Smooth muscle cell (in vitro differentiated cells): ENCODE measurements around the gene MYOD1. TPM values are rescaled to one million over a fixed set of nuclear protein-coding genes. Genes with fewer than 3 reads are reported as not detected.

Experiments used
- DNase-seq: peaks from one replicate; lab custom pipeline; 2025; ENCODE audit not compliant: unreplicated experiment; lab: John Stamatoyannopoulos, UW
- H2AFZ ChIP-seq: fragments of 200-600 bp; sonication (generic); 2 replicates; pipeline ENCODE4 v1.6.0; 2016; ENCODE audit warnings: antibody characterized with exemption, low read depth, mild to moderate bottlenecking
- H3F3A ChIP-seq: fragments of 200-600 bp; sonication (generic); 2 replicates; pipeline ENCODE4 v1.6.0; 2017; ENCODE audit warnings: antibody characterized with exemption, low read depth
- H3K27ac ChIP-seq: fragments of 200-600 bp; sonication (generic); 2 replicates; pipeline ENCODE4 v1.5.1; 2016; ENCODE audit warnings: low read depth, mild to moderate bottlenecking
- H3K27me3 ChIP-seq: fragments of 200-600 bp; sonication (generic); 2 replicates; pipeline ENCODE4 v1.6.1; 2016; ENCODE audit warnings: low read depth, mild to moderate bottlenecking
- H3K36me3 ChIP-seq: fragments of 200-600 bp; sonication (generic); 2 replicates; pipeline ENCODE4 v1.5.1; 2016; ENCODE audit warnings: low read depth
- H3K4me1 ChIP-seq: fragments of 200-600 bp; sonication (generic); 2 replicates; pipeline ENCODE4 v1.5.1; 2016; ENCODE audit warnings: low read depth
- H3K4me2 ChIP-seq: fragments of 200-600 bp; sonication (generic); 2 replicates; pipeline ENCODE4 v1.6.0; 2016; ENCODE audit warnings: mild to moderate bottlenecking
- H3K4me3 ChIP-seq: fragments of 200-600 bp; sonication (generic); 2 replicates; pipeline ENCODE4 v1.5.1; 2016; ENCODE audit warnings: mild to moderate bottlenecking
- H3K79me2 ChIP-seq: fragments of 200-600 bp; sonication (generic); 2 replicates; pipeline ENCODE4 v1.6.0; 2016; ENCODE audit warnings: low read depth, mild to moderate bottlenecking
- H3K9ac ChIP-seq: fragments of 200-600 bp; sonication (generic); 2 replicates; pipeline ENCODE4 v1.6.0; 2016; ENCODE audit warnings: low read depth
- H3K9me3 ChIP-seq: fragments of 200-600 bp; sonication (generic); replicated peaks from 2 replicates; pipeline ENCODE4 v1.5.1; 2016; ENCODE audit warnings: low read depth
- H4K20me1 ChIP-seq: fragments of 200-600 bp; sonication (generic); 2 replicates; pipeline ENCODE4 v1.6.0; 2016; ENCODE audit warnings: low read depth
- WGBS: methylation state at CpG from one replicate; pipeline ENCODE4 v1.1.7; 2016; ENCODE audit warnings: low lambda C conversion rate; 5-methylcytosine and 5-hydroxymethylcytosine counted together
- polyA plus RNA-seq: library from polyadenylated mRNA; unstranded; fragments of >200 nt; fragmentation: Nextera tagmentation; extraction: Ambion mirVana; gene quantifications from 2 replicates; pipeline ENCODE4 v1.2.1, GENCODE V29; 2016
- total RNA-seq: library from RNA; depleted of rRNA; stranded (reverse); fragments of >200 nt; gene quantifications from 2 replicates; pipeline ENCODE4 v1.2.3, GENCODE V29; 2014
- TF ChIP-seq, protein P1 (sequence below): fragments of 200-600 bp; sonication (generic); IDR thresholded peaks from 2 replicates; pipeline ENCODE4 v1.5.1; 2017; ENCODE audit warnings: borderline replicate concordance, mild to moderate bottlenecking, antibody characterized with exemption; ENCODE audit not compliant: insufficient read depth, poor library complexity, severe bottlenecking

MYOD1 gene
- total RNA-seq (not detected in 2 replicates), polyA plus RNA-seq (not detected in 2 replicates)

GRCh38 chr11:17719028-17719937, at the start of gene MYOD1:
MYOD1 (plus strand) TSS chr11:17719571; CDS start chr11:17719783, 212 bp downstream.
- no peaks in the 10 kb centered on the region for H4K20me1 ChIP-seq
- no peaks in the 10 kb centered on the region for H3K4me1 ChIP-seq
- H3K9me3 ChIP-seq: no peaks in the 10 kb centered on the region
- H3K36me3 ChIP-seq: no peaks in the 10 kb centered on the region
- H3K27ac ChIP-seq: no peak within 1 kb of the TSS
- TF ChIP-seq, protein P1, sequence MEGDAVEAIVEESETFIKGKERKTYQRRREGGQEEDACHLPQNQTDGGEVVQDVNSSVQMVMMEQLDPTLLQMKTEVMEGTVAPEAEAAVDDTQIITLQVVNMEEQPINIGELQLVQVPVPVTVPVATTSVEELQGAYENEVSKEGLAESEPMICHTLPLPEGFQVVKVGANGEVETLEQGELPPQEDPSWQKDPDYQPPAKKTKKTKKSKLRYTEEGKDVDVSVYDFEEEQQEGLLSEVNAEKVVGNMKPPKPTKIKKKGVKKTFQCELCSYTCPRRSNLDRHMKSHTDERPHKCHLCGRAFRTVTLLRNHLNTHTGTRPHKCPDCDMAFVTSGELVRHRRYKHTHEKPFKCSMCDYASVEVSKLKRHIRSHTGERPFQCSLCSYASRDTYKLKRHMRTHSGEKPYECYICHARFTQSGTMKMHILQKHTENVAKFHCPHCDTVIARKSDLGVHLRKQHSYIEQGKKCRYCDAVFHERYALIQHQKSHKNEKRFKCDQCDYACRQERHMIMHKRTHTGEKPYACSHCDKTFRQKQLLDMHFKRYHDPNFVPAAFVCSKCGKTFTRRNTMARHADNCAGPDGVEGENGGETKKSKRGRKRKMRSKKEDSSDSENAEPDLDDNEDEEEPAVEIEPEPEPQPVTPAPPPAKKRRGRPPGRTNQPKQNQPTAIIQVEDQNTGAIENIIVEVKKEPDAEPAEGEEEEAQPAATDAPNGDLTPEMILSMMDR: no peak
- H3K79me2 ChIP-seq: no peaks in the 10 kb centered on the region
- H3K4me2 ChIP-seq: no peak within 1 kb of the TSS
- 9% methylated on average over 53 of the region's 68 CpGs for WGBS
- no peak within 1 kb of the TSS for H2AFZ ChIP-seq
- H3K27me3 ChIP-seq: peaks cover 100% of the 10 kb centered on the region
- H3K9ac ChIP-seq: no peak within 1 kb of the TSS
- H3F3A ChIP-seq: no peaks in the 10 kb centered on the region
- no peak for DNase-seq
- no peak within 1 kb of the TSS for H3K4me3 ChIP-seq

- Histone ChIP-seq H3K36me3 (no peaks in the 10 kb centered on the region), H3K4me3 (no peak overlapping the region), H3K27ac (no peak overlapping the region), H3F3A (no peaks in the 10 kb centered on the region), H2AFZ (no peak overlapping the region), H3K79me2 (no peaks in the 10 kb centered on the region), H3K4me1 (no peaks in the 10 kb centered on the region), H4K20me1 (no peaks in the 10 kb centered on the region), H3K27me3 (peaks cover 36% of the 10 kb centered on the region), H3K9me3 (peaks cover 1% of the 10 kb centered on the region), H3K4me2 (no peak overlapping the region), H3K9ac (no peak overlapping the region)
- DNase-seq: no peak
- WGBS: 85% methylated on average over 7 of the region's 7 CpGs
- TF ChIP-seq, protein P1: no peak
Measured at GRCh38 chr11:17672469-17672868, 46.9 kb upstream of the MYOD1 start.

GRCh38 chr11:17673951-17674350, 45.4 kb upstream of the MYOD1 start:
- 75% methylated on average over 1 of the region's 1 CpG for WGBS
- no peaks in the 10 kb centered on the region for H3K79me2 ChIP-seq
- no peak overlapping the region for H3K4me2 ChIP-seq
- no peaks in the 10 kb centered on the region for H3K4me1 ChIP-seq
- no peak overlapping the region for H3K27ac ChIP-seq
- H3K9me3 ChIP-seq: no peaks in the 10 kb centered on the region
- TF ChIP-seq, protein P1: no peak
- no peaks in the 10 kb centered on the region for H3K36me3 ChIP-seq
- no peak overlapping the region for H3K4me3 ChIP-seq
- H4K20me1 ChIP-seq: no peaks in the 10 kb centered on the region
- H3F3A ChIP-seq: no peaks in the 10 kb centered on the region
- H3K27me3 ChIP-seq: peaks cover 27% of the 10 kb centered on the region
- no peak overlapping the region for H2AFZ ChIP-seq
- H3K9ac ChIP-seq: no peak overlapping the region
- no peak for DNase-seq
